Thyroid gland (tissue), 4 donors: Measurements from ENCODE around the gene UTS2. TPM values are rescaled to one million over a fixed set of nuclear protein-coding genes. Genes with fewer than 3 reads are reported as not detected.

Experiments used
- DNase-seq, 2 donors: peaks; one replicate each; pipeline ENCODE4 v3.0.0-alpha.2; 2019
- H3K27ac ChIP-seq, 3 donors: fragments of 200-600 bp; sonication (generic); 1 replicate in 2 of 3; 2 replicates in 1 of 3; pipeline ENCODE4 v1.5.1; 2016 to 2019; ENCODE audit warnings: mild to moderate bottlenecking in 1 of 3, moderate library complexity in 1 of 3
- H3K27me3 ChIP-seq: fragments of 200-600 bp; sonication (generic); one replicate; pipeline ENCODE4 v1.5.1; 2019
- H3K36me3 ChIP-seq, 2 donors: fragments of 200-600 bp; sonication (generic); one replicate each; pipeline ENCODE4 v1.5.1; 2016 to 2019
- H3K4me1 ChIP-seq, 2 donors: fragments of 200-600 bp; sonication (generic); one replicate each; pipeline ENCODE4 v1.5.1; 2017 to 2019
- H3K4me3 ChIP-seq, 3 donors: fragments of 200-600 bp; sonication (generic); replicated peaks in 1 of 3; 1 replicate in 2 of 3; 2 replicates in 1 of 3; pipeline ENCODE4 v1.5.1; 2016; ENCODE audit warnings: mild to moderate bottlenecking in 1 of 3
- H3K9me3 ChIP-seq: fragments of 200-600 bp; sonication (generic); one replicate; pipeline ENCODE4 v1.5.1; 2017
- CTCF ChIP-seq, 6 experiments: fragments of 200-600 bp in 3 of 6; fragments of 450-650 bp in 3 of 6; sonication (generic) in 3 of 6; IDR thresholded peaks; one replicate each; pipeline ENCODE4 v1.5.1; 2016 to 2019; ENCODE audit warnings: antibody characterized with exemption in 6 of 6, mild to moderate bottlenecking in 2 of 6, inconsistent platforms in 1 of 6, moderate library complexity in 1 of 6
- POLR2A ChIP-seq, 2 donors: fragments of 450-650 bp; IDR thresholded peaks; one replicate each; pipeline ENCODE4 v1.6.1; 2017; ENCODE audit warnings: antibody characterized with exemption in 2 of 2, mild to moderate bottlenecking in 2 of 2, moderate library complexity in 1 of 2
- WGBS, 2 donors: methylation state at CpG; one replicate each; pipeline ENCODE4 v1.1.5; 2017; 5-methylcytosine and 5-hydroxymethylcytosine counted together
- intact Hi-C: fragments of 100-400 bp; cut with DNase I; formaldehyde crosslinking; loops from one replicate; pipeline ENCODE4 v1.15.1; 2023
- total RNA-seq, 4 donors: library from RNA; depleted of rRNA; stranded (reverse); fragments of >200 nt; gene quantifications; one replicate each; pipeline ENCODE4 v1.2.3, GENCODE V29; 2016

Gene UTS2
- total RNA-seq, 4 donors from 2014 or later: not detected

- intact Hi-C loops: no loop called here
- Histone ChIP-seq H3K36me3 (no peaks in the 10 kb centered on the region), H3K27me3 (no peaks in the 10 kb centered on the region), H3K9me3 (no peaks in the 10 kb centered on the region), H3K4me1 (no peaks in the 10 kb centered on the region), H3K4me3 (no peak overlapping the region), H3K27ac (no peak overlapping the region)
- 53 to 75% methylated on average over 2 of the region's 2 CpGs for WGBS, 2 donors
- no peak for TF ChIP-seq POLR2A (IDR thresholded peaks at IDR 0.05)
- no peak for TF ChIP-seq CTCF (IDR thresholded peaks at IDR 0.05)
- no peak for DNase-seq
Observed at GRCh38 chr1:7857000-7857399, 4.1 kb upstream of the UTS2 start.

- intact Hi-C loops: no loop called here
- 31% methylated on average over 15 of the region's 15 CpGs for WGBS, 2 donors
- Histone ChIP-seq H3K36me3 (no peaks in the 10 kb centered on the region), H3K27ac (no peak overlapping the region), H3K9me3 (no peaks in the 10 kb centered on the region), H3K4me1 (no peaks in the 10 kb centered on the region), H3K27me3 (no peaks in the 10 kb centered on the region), H3K4me3 (no peak overlapping the region)
- DNase-seq: peak; percentile 56 to 58
- TF ChIP-seq POLR2A (IDR thresholded peaks at IDR 0.05): no peak
- TF ChIP-seq CTCF (IDR thresholded peaks at IDR 0.05): no peak
Observed at GRCh38 chr1:7856345-7856744, 3.5 kb upstream of the UTS2 start.

GRCh38 chr1:7853684-7854026 lies 790 bp upstream of the UTS2 start:
- whole genome bisulfite sequencing, 2 donors: 83 to 90% methylated on average over 7 of the region's 7 CpGs
- no peak for TF ChIP-seq CTCF (IDR thresholded peaks at IDR 0.05)
- TF ChIP-seq POLR2A (IDR thresholded peaks at IDR 0.05): no peak
- Histone ChIP-seq H3K9me3 (no peaks in the 10 kb centered on the region), H3K36me3 (no peaks in the 10 kb centered on the region), H3K4me1 (no peaks in the 10 kb centered on the region), H3K4me3 (no peak overlapping the region), H3K27me3 (no peaks in the 10 kb centered on the region), H3K27ac (no peak overlapping the region)
- intact Hi-C loops: no loop called here
- no peak for DNase-seq

GRCh38 chr1:7850786-7851185 lies 2.1 kb downstream of the UTS2 start:
- Histone ChIP-seq H3K9me3 (no peaks in the 10 kb centered on the region), H3K4me3 (no peak overlapping the region), H3K27me3 (no peaks in the 10 kb centered on the region), H3K36me3 (no peaks in the 10 kb centered on the region), H3K27ac (no peak overlapping the region), H3K4me1 (no peaks in the 10 kb centered on the region)
- TF ChIP-seq CTCF (IDR thresholded peaks at IDR 0.05) (no peak), POLR2A (IDR thresholded peaks at IDR 0.05) (no peak)
- intact Hi-C loops: no loop called here
- WGBS, 2 donors: 83 to 86% methylated on average over 15 of the region's 15 CpGs
- DNase-seq: no peak

GRCh38 chr1:7847599-7847998 lies 5.3 kb downstream of the UTS2 start:
- Histone ChIP-seq H3K27me3 (no peaks in the 10 kb centered on the region), H3K36me3 (peaks cover 0 to 16% of the 10 kb centered on the region in 2 donors), H3K4me1 (no peaks in the 10 kb centered on the region), H3K4me3 (no peak overlapping the region), H3K9me3 (no peaks in the 10 kb centered on the region), H3K27ac (no peak overlapping the region)
- intact Hi-C loops: no loop called here
- 66 to 70% methylated on average over 4 of the region's 4 CpGs for WGBS, 2 donors
- no peak for DNase-seq
- no peak for TF ChIP-seq POLR2A (IDR thresholded peaks at IDR 0.05)
- TF ChIP-seq CTCF (IDR thresholded peaks at IDR 0.05): no peak
